ENCODE data around the gene SRRM3. TPM values are rescaled to one million over a fixed set of nuclear protein-coding genes. Genes with fewer than 3 reads are reported as not detected.

SRRM3 gene
- polyA plus RNA-seq, 1 donor (not counting 4 experiments of a cell fraction or from before 2014, with no cell fraction given): 0.30 TPM

DNA sequence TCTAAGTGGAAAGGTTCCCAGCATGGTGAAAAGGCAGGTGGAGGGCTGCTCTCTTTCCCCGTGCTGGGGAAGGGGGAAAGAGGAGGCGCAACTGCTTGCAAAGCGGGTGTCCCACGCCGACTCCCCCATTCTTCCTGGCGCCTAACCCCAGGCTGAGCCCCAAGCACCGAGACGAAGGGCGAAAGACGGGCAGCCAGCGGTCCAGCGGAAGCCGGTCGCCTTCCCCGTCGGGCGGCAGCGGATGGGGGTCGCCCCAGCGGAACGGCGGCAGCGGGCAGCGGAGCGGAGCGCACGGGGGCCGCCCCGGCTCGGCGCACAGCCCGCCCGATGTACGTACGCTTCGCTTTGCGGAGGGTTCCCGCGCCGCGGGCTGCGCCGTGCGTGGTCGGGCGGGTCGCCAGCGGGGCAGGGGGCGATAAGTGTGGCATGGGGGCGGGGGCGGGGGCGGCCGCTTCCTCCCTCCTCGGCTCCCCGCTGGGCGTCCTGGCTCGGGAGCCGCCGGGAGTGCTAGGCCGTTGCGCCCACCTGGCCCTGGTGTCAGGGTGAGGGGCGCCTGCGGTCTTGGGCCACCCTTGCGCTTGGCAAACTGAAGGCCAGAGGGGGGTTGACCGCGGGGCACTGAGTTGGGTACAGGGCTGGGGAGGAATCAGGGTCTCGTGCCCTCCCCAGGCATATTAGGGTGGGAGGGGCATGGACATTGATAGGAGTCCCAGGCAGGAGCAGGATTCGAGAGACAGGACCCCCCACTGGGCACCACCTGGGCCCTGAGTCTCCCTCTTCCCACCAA lies 65.6 kb downstream of the SRRM3 start:
- H3K9me1 ChIP-seq (ENCODE audit: control insufficient read depth, extremely low read depth, insufficient read depth, low read length): no peaks in the 10 kb centered on the region
- DNase-seq (ENCODE audit: low read depth, low spot score): no peak
- H3K27me3 ChIP-seq (ENCODE audit: control insufficient read depth, extremely low read depth, insufficient read depth, low read length): peaks cover 36% of the 10 kb centered on the region
- no peak overlapping the region for H3K9ac ChIP-seq (ENCODE audit: control insufficient read depth, extremely low read depth, insufficient read depth, low read length)
- dilution Hi-C loops (cut with MboI; ENCODE audit: extremely low pct_ligation_motif_present, low sequenced_read_pairs): no loop called here
- no peaks in the 10 kb centered on the region for H3K79me2 ChIP-seq (ENCODE audit: control insufficient read depth, insufficient read depth, low read length)
- no peak overlapping the region for H3K27ac ChIP-seq (ENCODE audit: control insufficient read depth, insufficient read depth, low read length)
- H4K20me1 ChIP-seq (ENCODE audit: control insufficient read depth, extremely low read depth, insufficient read depth, low read length): no peaks in the 10 kb centered on the region
- peak overlapping the region in 1 of 3 experiments; percentile 53 for H3K4me3 ChIP-seq (ENCODE audit: control insufficient read depth in 2 of 3, extremely low read depth in 1 of 3, insufficient read depth in 2 of 3, low read depth in 1 of 3, low read length in 3 of 3)
- H3K4me2 ChIP-seq (ENCODE audit: control insufficient read depth, extremely low read depth, insufficient read depth, low read depth, low read length): peak overlapping the region; percentile 56
- no peaks in the 10 kb centered on the region for H3K36me3 ChIP-seq (ENCODE audit: control insufficient read depth in 2 of 2, extremely low read depth in 1 of 2, insufficient read depth in 2 of 2, low read length in 2 of 2)
- TF ChIP-seq, protein P1, sequence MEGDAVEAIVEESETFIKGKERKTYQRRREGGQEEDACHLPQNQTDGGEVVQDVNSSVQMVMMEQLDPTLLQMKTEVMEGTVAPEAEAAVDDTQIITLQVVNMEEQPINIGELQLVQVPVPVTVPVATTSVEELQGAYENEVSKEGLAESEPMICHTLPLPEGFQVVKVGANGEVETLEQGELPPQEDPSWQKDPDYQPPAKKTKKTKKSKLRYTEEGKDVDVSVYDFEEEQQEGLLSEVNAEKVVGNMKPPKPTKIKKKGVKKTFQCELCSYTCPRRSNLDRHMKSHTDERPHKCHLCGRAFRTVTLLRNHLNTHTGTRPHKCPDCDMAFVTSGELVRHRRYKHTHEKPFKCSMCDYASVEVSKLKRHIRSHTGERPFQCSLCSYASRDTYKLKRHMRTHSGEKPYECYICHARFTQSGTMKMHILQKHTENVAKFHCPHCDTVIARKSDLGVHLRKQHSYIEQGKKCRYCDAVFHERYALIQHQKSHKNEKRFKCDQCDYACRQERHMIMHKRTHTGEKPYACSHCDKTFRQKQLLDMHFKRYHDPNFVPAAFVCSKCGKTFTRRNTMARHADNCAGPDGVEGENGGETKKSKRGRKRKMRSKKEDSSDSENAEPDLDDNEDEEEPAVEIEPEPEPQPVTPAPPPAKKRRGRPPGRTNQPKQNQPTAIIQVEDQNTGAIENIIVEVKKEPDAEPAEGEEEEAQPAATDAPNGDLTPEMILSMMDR (optimal IDR thresholded peaks at IDR 0.05 in 1 of 3, IDR thresholded peaks at IDR 0.05 in 1 of 3, conservative IDR thresholded peaks at IDR 0.05 in 1 of 3; ENCODE audit: extremely low read depth in 1 of 3, insufficient read depth in 2 of 3, low read length in 3 of 3): no peak
- peak; percentile 99 for TF ChIP-seq EZH2 (IDR thresholded peaks at IDR 0.05; ENCODE audit: low read length)
- H3K9me3 ChIP-seq (ENCODE audit: control insufficient read depth, low read depth, low read length): no peaks in the 10 kb centered on the region
- H2AFZ ChIP-seq (ENCODE audit: control insufficient read depth, low read length): peak overlapping the region; percentile 56
- peaks cover 4% of the 10 kb centered on the region for H3K4me1 ChIP-seq (ENCODE audit: control insufficient read depth, extremely low read depth, insufficient read depth, low read length)
- no peak for FAIRE-seq

DNA sequence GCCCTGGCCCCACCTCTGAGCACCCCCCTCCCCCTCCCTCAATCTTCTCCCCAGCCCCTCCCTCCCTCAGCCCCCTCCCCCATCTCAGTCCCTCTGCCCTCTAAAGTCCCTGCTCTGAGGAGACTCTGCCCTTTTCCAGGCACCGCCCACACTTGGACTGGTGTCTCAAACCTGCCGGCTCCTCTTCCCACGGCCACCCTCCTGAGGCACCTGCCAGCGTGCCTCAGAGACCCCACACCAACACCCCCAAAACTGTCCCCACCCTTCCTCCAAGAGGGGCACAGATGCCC lies 66.1 kb downstream of the SRRM3 start:
- DNase-seq (ENCODE audit: low read depth, low spot score) (no peak), FAIRE-seq (no peak)
- Histone ChIP-seq H3K4me2 (ENCODE audit: control insufficient read depth, extremely low read depth, insufficient read depth, low read depth, low read length) (no peak overlapping the region), H3K9me3 (ENCODE audit: control insufficient read depth, low read depth, low read length) (no peaks in the 10 kb centered on the region), H3K36me3 (ENCODE audit: control insufficient read depth in 2 of 2, extremely low read depth in 1 of 2, insufficient read depth in 2 of 2, low read length in 2 of 2) (no peaks in the 10 kb centered on the region), H3K4me1 (ENCODE audit: control insufficient read depth, extremely low read depth, insufficient read depth, low read length) (peaks cover 4% of the 10 kb centered on the region), H2AFZ (ENCODE audit: control insufficient read depth, low read length) (no peak overlapping the region), H3K79me2 (ENCODE audit: control insufficient read depth, insufficient read depth, low read length) (no peaks in the 10 kb centered on the region), H3K9ac (ENCODE audit: control insufficient read depth, extremely low read depth, insufficient read depth, low read length) (no peak overlapping the region), H3K9me1 (ENCODE audit: control insufficient read depth, extremely low read depth, insufficient read depth, low read length) (no peaks in the 10 kb centered on the region), H3K27me3 (ENCODE audit: control insufficient read depth, extremely low read depth, insufficient read depth, low read length) (peaks cover 40% of the 10 kb centered on the region), H4K20me1 (ENCODE audit: control insufficient read depth, extremely low read depth, insufficient read depth, low read length) (no peaks in the 10 kb centered on the region), H3K27ac (ENCODE audit: control insufficient read depth, insufficient read depth, low read length) (no peak overlapping the region), H3K4me3 (ENCODE audit: control insufficient read depth in 2 of 3, extremely low read depth in 1 of 3, insufficient read depth in 2 of 3, low read depth in 1 of 3, low read length in 3 of 3) (no peak overlapping the region)
- dilution Hi-C loops (cut with MboI; ENCODE audit: extremely low pct_ligation_motif_present, low sequenced_read_pairs): no loop called here
- TF ChIP-seq, protein P1 (optimal IDR thresholded peaks at IDR 0.05 in 1 of 3, IDR thresholded peaks at IDR 0.05 in 1 of 3, conservative IDR thresholded peaks at IDR 0.05 in 1 of 3; ENCODE audit: extremely low read depth in 1 of 3, insufficient read depth in 2 of 3, low read length in 3 of 3): no peak
- no peak for TF ChIP-seq EZH2 (IDR thresholded peaks at IDR 0.05; ENCODE audit: low read length)
